Small intestine (tissue), 7 donors: Measurements from ENCODE around the gene OR8D2. TPM values are rescaled to one million over a fixed set of nuclear protein-coding genes. Genes with fewer than 3 reads are reported as not detected.
A peak's percentile ranks its signal among the peaks of the same experiment; 100 is the strongest.
"Not testable (repeated sequence)": the region's sequence is repeated elsewhere in the genome, so short reads cannot be mapped to it uniquely, and the experiment has no call there.

Experiments used
- DNase-seq, 2 donors: peaks; one replicate each; pipeline versions ENCODE4 v3.0.0 to v3.0.0-alpha.2; 2013
- FAIRE-seq: peaks from 2 replicates; lab custom pipeline; 2012; peaks lifted over from hg19 to GRCh38; lab: Jason Lieb, UNC
- H3K27ac ChIP-seq, 3 donors: one replicate each; pipeline ENCODE4 v1.5.1; 2013; ENCODE audit warnings: low read length in 2 of 3, mild to moderate bottlenecking in 2 of 3, control low read depth in 1 of 3, inconsistent platforms in 1 of 3, low read depth in 1 of 3, moderate library complexity in 1 of 3
- H3K27me3 ChIP-seq, 3 donors: one replicate each; pipeline ENCODE4 v1.6.1; 2013; ENCODE audit warnings: low read length in 3 of 3, inconsistent platforms in 1 of 3; ENCODE audit not compliant: control insufficient read depth in 3 of 3, insufficient read depth in 3 of 3
- H3K36me3 ChIP-seq, 3 donors: one replicate each; pipeline ENCODE4 v1.6.1; 2013; ENCODE audit warnings: low read length in 3 of 3, inconsistent platforms in 1 of 3, low read depth in 1 of 3, mild to moderate bottlenecking in 1 of 3, moderate library complexity in 1 of 3; ENCODE audit not compliant: control insufficient read depth in 3 of 3, insufficient read depth in 2 of 3
- H3K4me1 ChIP-seq, 3 donors: one replicate each; pipeline ENCODE4 v1.6.1; 2013; ENCODE audit warnings: low read length in 2 of 3, inconsistent platforms in 1 of 3, low read depth in 1 of 3, mild to moderate bottlenecking in 1 of 3, moderate library complexity in 1 of 3; ENCODE audit not compliant: control insufficient read depth in 3 of 3, insufficient read depth in 2 of 3
- H3K4me3 ChIP-seq, 3 donors: one replicate each; pipeline ENCODE4 v1.5.1; 2013; ENCODE audit warnings: low read length in 3 of 3, control low read depth in 1 of 3, inconsistent platforms in 1 of 3, low read depth in 1 of 3, mild to moderate bottlenecking in 1 of 3, moderate library complexity in 1 of 3
- H3K9me3 ChIP-seq, 2 donors: one replicate each; pipeline ENCODE4 v1.6.1; 2013; ENCODE audit warnings: low read depth in 1 of 2, low read length in 1 of 2; ENCODE audit not compliant: control insufficient read depth in 2 of 2, insufficient read depth in 1 of 2
- WGBS, 3 donors: extraction: QIAGEN DNeasy Blood & Tissue Kit; methylation state at CpG; one replicate each; pipeline ENCODE4 v1.1.7; 2013; 5-methylcytosine and 5-hydroxymethylcytosine counted together
- polyA plus RNA-seq, 4 donors: library from polyadenylated mRNA; stranded (reverse) in 3 of 4; unstranded in 1 of 4; fragments of 200-250 nt in 3 of 4; fragments of 120-200 nt in 1 of 4; gene quantifications; one replicate each; pipeline versions ENCODE4 v1.2.1 to v1.2.3, GENCODE V29; 2013
- donor health status: healthy with polysubstance abuse.
- donor health status: control.
- donor health status: control.
- donor health status: Bipolar disorder and iron deficiency.
- donor health status: healthy.

Gene OR8D2
- polyA plus RNA-seq, 4 donors: not detected

- FAIRE-seq: no peak
- no peak for DNase-seq
- WGBS, 3 donors: 58 to 85% (median 72%) methylated on average over 3 of the region's 3 CpGs
Observed at GRCh38 chr11:124277207-124277606, 42.8 kb downstream of the OR8D2 start.

DNA sequence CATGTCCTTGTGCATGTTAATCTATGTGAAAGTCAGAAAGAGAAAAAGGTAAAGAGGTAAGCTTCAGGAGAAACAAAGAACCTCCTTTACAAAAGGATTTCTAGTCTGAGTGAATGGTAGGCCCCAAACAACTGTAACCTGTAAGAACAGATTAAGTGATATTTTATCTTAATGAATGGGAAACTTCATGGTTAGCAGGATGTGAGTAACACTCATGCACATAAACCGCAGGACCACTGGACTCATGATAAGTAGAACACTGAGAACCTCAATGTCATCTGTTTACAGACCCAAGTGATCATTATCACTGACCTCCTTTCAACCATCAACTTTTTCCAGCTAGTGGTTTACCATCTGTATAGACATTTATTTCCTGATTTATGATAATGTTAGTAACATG is 43.9 kb downstream of the OR8D2 start:
- no peaks in the 10 kb centered on the region for H3K4me1 ChIP-seq
- no peaks in the 10 kb centered on the region for H3K36me3 ChIP-seq
- H3K27ac ChIP-seq: no peak overlapping the region
- no peak for FAIRE-seq
- no peaks in the 10 kb centered on the region for H3K9me3 ChIP-seq
- no peak overlapping the region for H3K4me3 ChIP-seq
- DNase-seq: peak in 1 of 2 donors; percentile 2
- 40 to 62% (median 55%) methylated on average over 1 of the region's 1 CpG for WGBS, 3 donors
- no peaks in the 10 kb centered on the region for H3K27me3 ChIP-seq

More at GRCh38 chr11:124277207-124277606, 42.8 kb downstream of the OR8D2 start:
- Histone ChIP-seq H3K9me3 (no peaks in the 10 kb centered on the region), H3K4me1 (no peaks in the 10 kb centered on the region), H3K27ac (peak overlapping the region in 1 of 3 donors; percentile 45), H3K36me3 (no peaks in the 10 kb centered on the region), H3K4me3 (no peak overlapping the region), H3K27me3 (no peaks in the 10 kb centered on the region)

DNA sequence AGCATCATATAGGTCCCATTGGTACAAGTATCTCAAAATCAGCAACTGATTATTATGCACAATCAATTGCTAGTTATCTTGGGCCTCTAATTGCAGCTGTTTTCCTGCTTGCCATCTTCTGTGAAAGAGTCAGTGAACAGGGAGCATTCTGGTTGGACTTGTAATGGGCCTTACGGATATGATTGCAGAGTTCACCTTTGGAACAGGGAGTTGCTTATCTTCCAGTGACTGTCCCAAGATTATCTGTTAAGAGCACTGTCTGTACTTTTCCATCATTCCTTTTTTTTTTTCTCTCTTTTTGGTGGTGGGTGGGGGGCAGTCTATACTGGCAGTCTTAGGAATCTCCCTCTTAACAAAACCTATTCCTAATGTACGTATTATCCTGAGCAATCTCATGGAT is 46.0 kb downstream of the OR8D2 start:
- no peaks in the 10 kb centered on the region for H3K36me3 ChIP-seq
- H3K4me3 ChIP-seq: no peak overlapping the region
- 47 to 67% (median 57%) methylated on average over 2 of the region's 2 CpGs for WGBS, 3 donors
- FAIRE-seq: no peak
- no peak overlapping the region for H3K27ac ChIP-seq
- H3K4me1 ChIP-seq: no peaks in the 10 kb centered on the region
- no peaks in the 10 kb centered on the region for H3K9me3 ChIP-seq
- peak; percentile 3 to 45 for DNase-seq
- no peaks in the 10 kb centered on the region for H3K27me3 ChIP-seq

DNA sequence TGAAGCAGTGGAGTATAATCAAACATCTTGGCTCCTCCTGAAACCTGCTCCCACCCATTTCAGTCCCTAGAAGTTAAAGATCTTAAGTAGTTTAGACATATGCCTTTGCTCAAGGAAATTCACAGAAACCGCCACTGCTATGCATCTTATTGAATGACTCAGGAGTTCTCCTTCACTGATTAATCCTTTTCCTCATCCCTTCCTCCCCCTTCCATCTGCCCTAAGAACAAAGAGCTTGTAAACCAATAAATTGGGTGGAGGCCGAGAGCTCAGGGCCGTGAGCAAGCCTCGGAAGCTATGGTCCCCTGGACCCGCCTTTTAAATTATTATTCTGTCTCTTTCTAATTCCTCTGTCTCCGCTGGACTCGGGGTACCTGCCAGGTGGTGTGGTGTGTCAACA is 49.1 kb downstream of the OR8D2 start:
- H3K4me1 ChIP-seq, H3K9me3 ChIP-seq, FAIRE-seq, DNase-seq, H3K27ac ChIP-seq, H3K27me3 ChIP-seq, H3K4me3 ChIP-seq, H3K36me3 ChIP-seq: not testable (repeated sequence)
- WGBS, 3 donors: 14 to 50% (median 29%) methylated on average over 7 of the region's 7 CpGs

Other genes with a start within 250 kb of the OR8D2 start
- gene VWA5A, start 204.7 kb downstream of the OR8D2 start, polyA plus RNA-seq: 10 to 100 TPM; 21.9 to 38.2 (median 28.7) TPM
- not detected for gene OR10D3, start 136.9 kb downstream of the OR8D2 start, polyA plus RNA-seq
- not detected for gene OR8G1, start 79.1 kb downstream of the OR8D2 start, polyA plus RNA-seq
- gene OR8G5, start 63.8 kb downstream of the OR8D2 start, polyA plus RNA-seq: not detected
- gene OR8D1, start 6.2 kb downstream of the OR8D2 start, polyA plus RNA-seq: not detected
- gene OR8B2, start 64.3 kb upstream of the OR8D2 start, polyA plus RNA-seq: not detected
- not detected for gene OR8B3, start 78.8 kb upstream of the OR8D2 start, polyA plus RNA-seq
- gene OR8B4, start 104.7 kb upstream of the OR8D2 start, polyA plus RNA-seq: not detected
- gene OR8B8, start 125.5 kb upstream of the OR8D2 start, polyA plus RNA-seq: not detected
- not detected for gene OR8B12, start 223.5 kb upstream of the OR8D2 start, polyA plus RNA-seq
- gene OR8A1, start 249.8 kb upstream of the OR8D2 start, polyA plus RNA-seq: not detected